ENCODE measurements around the gene ACVR1C.

DNA sequence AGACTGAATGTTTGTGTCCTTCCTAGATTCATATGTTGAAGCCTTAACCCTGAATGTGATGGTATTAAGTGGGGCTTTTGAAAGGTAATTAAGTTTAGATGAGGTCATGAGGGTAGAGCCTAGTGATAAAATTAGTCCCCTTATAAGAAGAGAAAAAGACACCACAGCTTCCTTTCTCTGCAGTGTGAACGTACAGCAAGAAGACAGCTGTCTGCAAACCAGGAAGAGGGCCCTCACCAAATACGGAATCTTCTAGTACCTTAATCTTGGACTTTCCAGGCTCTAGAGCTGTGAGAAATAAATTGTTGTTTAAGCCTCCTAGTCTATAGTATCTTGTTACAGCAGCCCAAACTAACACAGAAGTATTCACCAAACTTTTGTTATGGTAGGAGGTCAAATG, 127.6 kb downstream of the ACVR1C start:
- TF ChIP-seq POLR2A (IDR thresholded peaks at IDR 0.05; ENCODE audit: low read depth, low read length): no peak
- TF ChIP-seq POLR2AphosphoS5 (IDR thresholded peaks at IDR 0.05; ENCODE audit: low read depth, low read length): no peak
- TF ChIP-seq TAF1 (IDR thresholded peaks at IDR 0.05; ENCODE audit: borderline replicate concordance, low read depth, low read length): no peak
